CD14-positive monocyte (primary cell): ENCODE results near the gene PTRH1. TPM values are rescaled to one million over a fixed set of nuclear protein-coding genes. Genes with fewer than 3 reads are reported as not detected.

ENCODE experiments used
- DNase-seq, 3 donors: peaks; one replicate each; pipeline ENCODE4 v3.0.0-alpha.2; 2011 to 2022
- H2AFZ ChIP-seq: 2 replicates; pipeline ENCODE4 v1.6.0; 2012; ENCODE audit warnings: mild to moderate bottlenecking, low read depth, low read length, inconsistent platforms; ENCODE audit not compliant: insufficient read depth, poor library complexity, severe bottlenecking
- H3K27ac ChIP-seq, 2 donors: 1 replicate in 1 of 2; 2 replicates in 1 of 2; pipeline ENCODE4 v1.5.1; 2012 to 2013; ENCODE audit warnings: low read length in 2 of 2, control low read depth in 1 of 2, inconsistent platforms in 1 of 2, low read depth in 1 of 2, mild to moderate bottlenecking in 1 of 2
- H3K27me3 ChIP-seq, 2 donors: one replicate each; pipeline versions ENCODE4 v1.6.0 to v1.6.1; 2011 to 2013; ENCODE audit warnings: low read length in 2 of 2; ENCODE audit not compliant: control insufficient read depth in 2 of 2, insufficient read depth in 2 of 2
- H3K36me3 ChIP-seq, 2 donors: replicated peaks in 1 of 2; 1 replicate in 1 of 2; 2 replicates in 1 of 2; pipeline versions ENCODE4 v1.5.1 to v1.6.1; 2012 to 2013; ENCODE audit warnings: low read length in 2 of 2, control low read depth in 1 of 2, inconsistent platforms in 1 of 2, mild to moderate bottlenecking in 1 of 2; ENCODE audit not compliant: insufficient read depth in 2 of 2, control insufficient read depth in 1 of 2
- H3K4me1 ChIP-seq, 2 donors: 1 replicate in 1 of 2; 2 replicates in 1 of 2; pipeline versions ENCODE4 v1.5.1 to v1.6.1; 2012 to 2013; ENCODE audit warnings: low read length in 2 of 2, control low read depth in 1 of 2, inconsistent platforms in 1 of 2, mild to moderate bottlenecking in 1 of 2, moderate library complexity in 1 of 2; ENCODE audit not compliant: insufficient read depth in 2 of 2, control insufficient read depth in 1 of 2
- H3K4me2 ChIP-seq: replicated peaks from 2 replicates; pipeline ENCODE3; 2012; ENCODE audit warnings: low read length, moderate library complexity, mild to moderate bottlenecking; ENCODE audit not compliant: poor library complexity, severe bottlenecking; ENCODE audit errors: extremely low read depth
- H3K4me3 ChIP-seq, 3 experiments: fragments of 200-600 bp in 1 of 3; sonication (generic) in 1 of 3; replicated peaks in 1 of 3; 1 replicate in 2 of 3; 2 replicates in 1 of 3; pipeline ENCODE4 v1.5.1; 2011 to 2013; ENCODE audit warnings: low read length in 3 of 3, mild to moderate bottlenecking in 3 of 3, control low read depth in 2 of 3, low read depth in 2 of 3, inconsistent platforms in 1 of 3, moderate library complexity in 1 of 3
- H3K79me2 ChIP-seq: 2 replicates; pipeline ENCODE4 v1.6.0; 2012; ENCODE audit warnings: mild to moderate bottlenecking, control low read depth, inconsistent platforms, low read length, moderate library complexity; ENCODE audit not compliant: insufficient read depth
- H3K9ac ChIP-seq: 2 replicates; pipeline ENCODE4 v1.6.0; 2017; ENCODE audit warnings: low read length, mild to moderate bottlenecking; ENCODE audit not compliant: insufficient read depth, poor library complexity, severe bottlenecking
- H3K9me3 ChIP-seq, 2 donors: replicated peaks in 1 of 2; 1 replicate in 1 of 2; 2 replicates in 1 of 2; pipeline versions ENCODE4 v1.5.1 to v1.6.1; 2012 to 2013; ENCODE audit warnings: low read length in 2 of 2, control low read depth in 1 of 2; ENCODE audit not compliant: control insufficient read depth in 1 of 2, insufficient read depth in 1 of 2
- H4K20me1 ChIP-seq: 2 replicates; pipeline ENCODE4 v1.6.0; 2012; ENCODE audit warnings: mild to moderate bottlenecking, low read length, control low read depth, moderate library complexity; ENCODE audit not compliant: insufficient read depth
- H3K27ac Mint-ChIP-seq, 7 donors: one replicate each; pipeline ENCODE4 v1.8.0; 2020; ENCODE audit warnings: mild to moderate bottlenecking in 7 of 7, mixed read lengths in 7 of 7, moderate library complexity in 6 of 7, inconsistent platforms in 2 of 7
- H3K27me3 Mint-ChIP-seq, 3 donors: one replicate each; pipeline ENCODE4 v1.8.0; 2021 to 2022; ENCODE audit warnings: low read depth in 3 of 3, mild to moderate bottlenecking in 3 of 3, mixed read lengths in 3 of 3, moderate library complexity in 3 of 3, inconsistent platforms in 1 of 3
- H3K36me3 Mint-ChIP-seq, 2 donors: one replicate each; pipeline ENCODE4 v1.8.0; 2020; ENCODE audit warnings: mixed read lengths in 2 of 2, inconsistent platforms in 1 of 2, mild to moderate bottlenecking in 1 of 2
- H3K4me1 Mint-ChIP-seq: one replicate; pipeline ENCODE4 v1.8.0; 2020; ENCODE audit warnings: mild to moderate bottlenecking, mixed read lengths
- H3K4me3 Mint-ChIP-seq, 2 donors: one replicate each; pipeline ENCODE4 v1.8.0; 2020; ENCODE audit warnings: mild to moderate bottlenecking in 2 of 2, mixed read lengths in 2 of 2, moderate library complexity in 1 of 2
- H3K9me3 Mint-ChIP-seq, 7 donors: one replicate each; pipeline ENCODE4 v1.8.0; 2020 to 2022; ENCODE audit warnings: mixed read lengths in 7 of 7, mild to moderate bottlenecking in 6 of 7, moderate library complexity in 6 of 7, inconsistent platforms in 2 of 7
- WGBS: methylation state at CpG from one replicate; pipeline ENCODE4 v1.1.5; 2013; ENCODE audit warnings: missing lambda C conversion rate; ENCODE audit not compliant: insufficient coverage; 5-methylcytosine and 5-hydroxymethylcytosine counted together
- intact Hi-C, 2 donors: fragments of 100-400 bp; cut with micrococcal nuclease; formaldehyde crosslinking; loops; one replicate each; pipeline versions ENCODE4 v1.15.0 to v1.15.1; 2023
- polyA plus RNA-seq, 3 donors: library from polyadenylated mRNA; depleted of rRNA in 1 of 3; unstranded in 2 of 3; stranded (reverse) in 1 of 3; fragments of 300-500 nt in 2 of 3; fragments of >200 nt in 1 of 3; fragmentation: Illumina TruSeq in 2 of 3; gene quantifications; 1 replicate in 2 of 3; 2 replicates in 1 of 3; pipeline ENCODE4 v1.2.3, GENCODE V29; 2012 to 2021
- TF ChIP-seq, protein P1 (sequence below): fragments of 200-600 bp; IDR thresholded peaks from one replicate; pipeline ENCODE4 v1.8.0; 2022; ENCODE audit warnings: antibody characterized with exemption, mild to moderate bottlenecking

Gene PTRH1
- polyA plus RNA-seq, 3 donors, result 6.9 to 19.9 (median 19.5) TPM

GRCh38 chr9:127664324-127664677, 51.2 kb downstream of the PTRH1 start:
- Histone ChIP-seq H3K9ac (no peak overlapping the region), H3K27ac (no peak overlapping the region), H3K4me1 (no peaks in the 10 kb centered on the region), H4K20me1 (no peaks in the 10 kb centered on the region), H3K36me3 (no peaks in the 10 kb centered on the region), H3K4me2 (no peak overlapping the region), H3K4me3 (no peak overlapping the region), H3K27me3 (no peaks in the 10 kb centered on the region), H2AFZ (no peak overlapping the region), H3K9me3 (no peaks in the 10 kb centered on the region), H3K79me2 (no peaks in the 10 kb centered on the region)
- Mint-ChIP-seq H3K4me1 (peaks cover 9% of the 10 kb centered on the region), H3K27me3 (peaks cover 0 to 5% (median 4%) of the 10 kb centered on the region in 3 donors), H3K27ac (no peak overlapping the region), H3K4me3 (no peak overlapping the region), H3K9me3 (peaks cover 0 to 1% (median 0%) of the 10 kb centered on the region in 7 donors), H3K36me3 (no peaks in the 10 kb centered on the region)
- DNase-seq, result no peak
- TF ChIP-seq, protein P1, sequence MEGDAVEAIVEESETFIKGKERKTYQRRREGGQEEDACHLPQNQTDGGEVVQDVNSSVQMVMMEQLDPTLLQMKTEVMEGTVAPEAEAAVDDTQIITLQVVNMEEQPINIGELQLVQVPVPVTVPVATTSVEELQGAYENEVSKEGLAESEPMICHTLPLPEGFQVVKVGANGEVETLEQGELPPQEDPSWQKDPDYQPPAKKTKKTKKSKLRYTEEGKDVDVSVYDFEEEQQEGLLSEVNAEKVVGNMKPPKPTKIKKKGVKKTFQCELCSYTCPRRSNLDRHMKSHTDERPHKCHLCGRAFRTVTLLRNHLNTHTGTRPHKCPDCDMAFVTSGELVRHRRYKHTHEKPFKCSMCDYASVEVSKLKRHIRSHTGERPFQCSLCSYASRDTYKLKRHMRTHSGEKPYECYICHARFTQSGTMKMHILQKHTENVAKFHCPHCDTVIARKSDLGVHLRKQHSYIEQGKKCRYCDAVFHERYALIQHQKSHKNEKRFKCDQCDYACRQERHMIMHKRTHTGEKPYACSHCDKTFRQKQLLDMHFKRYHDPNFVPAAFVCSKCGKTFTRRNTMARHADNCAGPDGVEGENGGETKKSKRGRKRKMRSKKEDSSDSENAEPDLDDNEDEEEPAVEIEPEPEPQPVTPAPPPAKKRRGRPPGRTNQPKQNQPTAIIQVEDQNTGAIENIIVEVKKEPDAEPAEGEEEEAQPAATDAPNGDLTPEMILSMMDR, result no peak
- intact Hi-C loops, result no loop called here
- WGBS, result 93% methylated on average over 7 of the region's 7 CpGs

Other genes starting within 250 kb of the PTRH1 start
- under 1 TPM in 2 of 3 donors, not detected in 1; 0.27 to 0.59 TPM for gene STXBP1, start 103.4 kb downstream of the PTRH1 start, polyA plus RNA-seq
- under 1 TPM in 2 of 3 donors, not detected in 1; 0.06 to 0.09 TPM for gene CFAP157, start 8.7 kb downstream of the PTRH1 start, polyA plus RNA-seq
- under 1 TPM in 1 of 3 donors, not detected in 2; 0.04 TPM for gene TTC16, start 416 bp upstream of the PTRH1 start, polyA plus RNA-seq
- gene TOR2A, start 19.6 kb upstream of the PTRH1 start, polyA plus RNA-seq, result 10 to 100 TPM; 57.4 to 63.8 (median 60.0) TPM
- gene SH2D3C, start 63.0 kb upstream of the PTRH1 start, polyA plus RNA-seq, result 10 to 100 TPM; 11.5 to 47.3 (median 20.5) TPM
- 100 to 1,000 TPM in 1 of 3 donors, 10 to 100 TPM in 2; 24.9 to 139 (median 26.4) TPM for gene CDK9, start 70.4 kb upstream of the PTRH1 start, polyA plus RNA-seq
- 10 to 100 TPM; 21.3 to 28.5 (median 25.2) TPM for gene FPGS, start 87.2 kb upstream of the PTRH1 start, polyA plus RNA-seq
- gene ENG, start 139.0 kb upstream of the PTRH1 start, polyA plus RNA-seq, result 10 to 100 TPM; 15.7 to 26.0 (median 17.9) TPM
- gene AK1, start 162.0 kb upstream of the PTRH1 start, polyA plus RNA-seq, result 1 to 10 TPM in 1 of 3 donors, not detected in 2; 3.5 TPM
- gene ST6GALNAC6, start 183.9 kb upstream of the PTRH1 start, polyA plus RNA-seq, result 10 to 100 TPM in 2 of 3 donors, 1 to 10 TPM in 1; 8.2 to 14.4 (median 12.0) TPM
- gene ST6GALNAC4, start 201.4 kb upstream of the PTRH1 start, polyA plus RNA-seq, result 10 to 100 TPM in 2 of 3 donors, 1 to 10 TPM in 1; 8.9 to 14.0 (median 10.3) TPM
- under 1 TPM; 0.31 to 0.57 (median 0.39) TPM for gene PIP5KL1, start 215.1 kb upstream of the PTRH1 start, polyA plus RNA-seq
- gene DPM2, start 222.2 kb upstream of the PTRH1 start, polyA plus RNA-seq, result 10 to 100 TPM; 22.4 to 28.7 (median 25.4) TPM